GM19351 (cell line): Measurements from ENCODE around the gene HERC2.

Source experiments
- ATAC-seq: cut with Tn5 transposase; IDR thresholded peaks from one replicate; pipeline ENCODE4 v1.9.1; 2021; ENCODE audit warnings: mild to moderate bottlenecking, moderate library complexity; ENCODE audit not compliant: unreplicated experiment

Gene HERC2

GRCh38 chr15:28068930-28069329, 253.0 kb downstream of the HERC2 start:
- no peak for ATAC-seq

DNA sequence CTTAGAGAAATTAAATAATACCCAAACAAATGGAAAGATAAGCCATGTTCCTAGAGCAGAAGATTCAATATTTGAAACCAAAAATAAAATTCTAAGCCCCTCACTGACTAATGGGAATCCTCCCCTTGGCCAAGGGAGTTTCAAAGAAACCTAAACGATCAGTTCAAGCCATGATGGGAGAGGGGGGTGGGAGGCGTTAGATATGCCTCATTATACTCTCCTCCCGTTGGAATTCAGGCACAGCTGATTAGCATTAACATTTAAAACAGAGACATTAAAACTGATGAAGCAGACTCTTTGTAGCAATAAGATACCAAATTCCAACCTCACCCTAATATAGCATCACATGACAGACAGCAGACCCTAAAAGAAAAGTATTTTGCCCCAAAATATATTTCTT, 255.7 kb downstream of the HERC2 start:
- no peak for ATAC-seq
